Fibroblast of mammary gland (primary cell): ENCODE data around the gene NRP2.

Experiments
- DNase-seq: peaks from one replicate; pipeline ENCODE4 v3.0.0-alpha.2; 2010; ENCODE audit warnings: low read depth
- H3K4me3 ChIP-seq: 2 replicates; pipeline ENCODE4 v1.5.1; 2011; ENCODE audit warnings: low read depth, mild to moderate bottlenecking, low read length, moderate library complexity; ENCODE audit not compliant: control insufficient read depth
- TF ChIP-seq, protein P1 (sequence below): conservative IDR thresholded peaks from 2 replicates; pipeline ENCODE4 v1.5.1; 2011; ENCODE audit warnings: low read depth, low read length, inconsistent platforms; ENCODE audit not compliant: control insufficient read depth, insufficient read depth

Gene NRP2

DNA sequence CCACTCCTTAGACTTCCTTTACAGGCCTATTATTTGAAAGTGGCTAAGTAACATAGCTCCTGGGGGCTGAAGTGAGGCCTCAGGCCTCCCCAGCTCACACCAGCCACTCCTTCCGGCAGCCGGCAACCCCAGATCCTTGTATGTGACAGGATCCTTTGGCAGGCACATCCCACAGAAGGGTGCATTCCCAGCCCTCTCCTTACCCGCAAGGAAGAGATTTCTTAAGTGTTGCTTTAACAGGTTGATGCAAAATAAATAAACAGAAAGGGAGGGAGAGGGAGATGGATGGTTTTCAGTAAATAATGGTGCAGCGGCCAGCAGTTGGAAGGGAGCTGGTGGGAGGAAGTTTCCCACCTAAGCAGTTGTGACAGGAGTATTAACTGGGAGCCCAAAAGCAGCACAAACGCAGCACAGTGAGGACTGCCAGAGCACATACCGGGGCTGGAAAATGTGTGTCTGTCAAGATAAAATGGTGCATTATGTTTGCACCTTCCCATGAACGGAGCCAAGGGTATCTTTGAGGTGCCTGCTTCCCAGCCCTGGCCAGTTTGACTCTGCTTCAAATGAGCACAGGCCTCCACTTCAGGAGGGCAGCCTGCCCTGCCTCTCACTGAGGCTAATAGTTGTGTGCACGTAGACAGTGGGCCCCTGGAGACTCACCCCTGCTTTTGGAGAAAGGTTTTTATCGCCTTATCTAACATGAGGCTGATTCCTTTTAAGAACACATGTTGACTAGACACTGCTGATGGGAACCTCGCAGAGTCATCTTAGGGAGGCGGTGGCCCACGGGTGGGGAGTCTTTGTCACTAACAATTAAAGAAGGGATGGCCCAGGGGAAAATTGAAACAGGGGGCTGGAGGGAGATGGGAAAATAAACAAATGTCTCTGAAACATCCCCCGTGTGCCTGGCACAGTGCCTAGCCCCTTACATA, 32.8 kb downstream of the NRP2 start:
- H3K4me3 ChIP-seq = no peak overlapping the region
- TF ChIP-seq, protein P1, sequence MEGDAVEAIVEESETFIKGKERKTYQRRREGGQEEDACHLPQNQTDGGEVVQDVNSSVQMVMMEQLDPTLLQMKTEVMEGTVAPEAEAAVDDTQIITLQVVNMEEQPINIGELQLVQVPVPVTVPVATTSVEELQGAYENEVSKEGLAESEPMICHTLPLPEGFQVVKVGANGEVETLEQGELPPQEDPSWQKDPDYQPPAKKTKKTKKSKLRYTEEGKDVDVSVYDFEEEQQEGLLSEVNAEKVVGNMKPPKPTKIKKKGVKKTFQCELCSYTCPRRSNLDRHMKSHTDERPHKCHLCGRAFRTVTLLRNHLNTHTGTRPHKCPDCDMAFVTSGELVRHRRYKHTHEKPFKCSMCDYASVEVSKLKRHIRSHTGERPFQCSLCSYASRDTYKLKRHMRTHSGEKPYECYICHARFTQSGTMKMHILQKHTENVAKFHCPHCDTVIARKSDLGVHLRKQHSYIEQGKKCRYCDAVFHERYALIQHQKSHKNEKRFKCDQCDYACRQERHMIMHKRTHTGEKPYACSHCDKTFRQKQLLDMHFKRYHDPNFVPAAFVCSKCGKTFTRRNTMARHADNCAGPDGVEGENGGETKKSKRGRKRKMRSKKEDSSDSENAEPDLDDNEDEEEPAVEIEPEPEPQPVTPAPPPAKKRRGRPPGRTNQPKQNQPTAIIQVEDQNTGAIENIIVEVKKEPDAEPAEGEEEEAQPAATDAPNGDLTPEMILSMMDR = no peak
- DNase-seq = no peak

DNA sequence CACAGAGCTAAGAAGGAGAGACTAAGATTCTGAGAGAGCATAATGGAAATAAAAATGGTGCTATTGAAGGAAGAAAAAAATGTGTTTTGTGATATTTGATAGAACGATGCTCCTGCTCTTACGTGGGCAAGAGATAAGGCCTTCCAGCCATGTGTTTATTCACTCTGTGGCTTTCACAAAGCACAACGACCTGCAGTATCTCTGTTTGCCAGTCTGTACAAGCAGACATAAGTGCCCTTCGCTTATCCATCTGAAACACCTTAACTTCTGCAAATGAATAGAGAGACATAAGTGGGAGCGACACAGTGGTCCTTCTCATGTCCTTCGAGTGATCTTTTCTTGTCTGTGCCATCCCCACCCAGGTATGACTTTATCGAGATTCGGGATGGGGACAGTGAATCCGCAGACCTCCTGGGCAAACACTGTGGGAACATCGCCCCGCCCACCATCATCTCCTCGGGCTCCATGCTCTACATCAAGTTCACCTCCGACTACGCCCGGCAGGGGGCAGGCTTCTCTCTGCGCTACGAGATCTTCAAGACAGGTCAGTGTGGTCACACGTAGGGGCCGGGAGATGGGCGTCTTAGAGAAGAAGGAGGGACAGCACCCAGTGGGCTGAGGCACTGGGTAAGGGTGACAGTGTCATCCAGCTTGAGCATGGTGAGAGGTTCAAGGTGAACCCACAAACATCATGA, 33.7 kb downstream of the NRP2 start:
- TF ChIP-seq, protein P1 = no peak
- DNase-seq = no peak
- H3K4me3 ChIP-seq = no peak overlapping the region

DNA sequence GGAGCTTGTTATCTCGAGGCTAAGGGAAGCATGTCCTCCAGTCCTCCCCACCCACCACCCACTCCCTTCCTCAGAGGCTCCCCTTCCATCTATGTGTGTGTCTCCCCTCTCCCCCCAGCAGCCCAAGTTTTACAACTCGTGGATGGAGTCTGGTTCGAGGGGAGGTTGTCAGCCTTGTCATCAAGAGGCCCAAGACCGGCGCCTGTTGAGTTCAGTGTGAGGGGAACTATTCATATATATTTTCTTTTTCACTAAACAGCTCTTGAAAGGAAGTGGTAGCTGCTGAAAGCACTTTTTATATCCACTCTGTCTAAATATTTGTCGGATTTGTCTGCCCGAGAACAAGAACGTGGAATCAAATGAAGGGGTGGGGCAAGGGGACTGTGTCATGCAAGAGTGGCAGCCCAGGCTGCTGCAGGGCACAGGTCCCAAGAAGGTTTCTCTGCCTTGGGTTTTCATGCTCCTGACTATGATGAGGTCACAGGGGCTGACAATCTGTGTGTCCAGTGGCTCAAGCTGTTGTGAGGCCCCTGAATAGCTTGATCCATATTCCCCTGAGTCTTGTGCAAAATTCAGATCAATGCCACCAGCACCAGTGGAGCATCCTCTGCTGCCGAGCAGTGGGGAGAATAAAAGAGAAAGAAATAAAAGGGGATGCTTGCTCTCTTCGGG, 35.0 kb downstream of the NRP2 start:
- no peak overlapping the region for H3K4me3 ChIP-seq
- no peak for DNase-seq

GRCh38 chr2:205717999-205718398, 35.7 kb downstream of the NRP2 start:
- DNase-seq = peak; percentile 51
- TF ChIP-seq, protein P1 = no peak
- no peak overlapping the region for H3K4me3 ChIP-seq

More for the DNA sequence above, 35.0 kb downstream of the NRP2 start:
- TF ChIP-seq, protein P1 = no peak

DNA sequence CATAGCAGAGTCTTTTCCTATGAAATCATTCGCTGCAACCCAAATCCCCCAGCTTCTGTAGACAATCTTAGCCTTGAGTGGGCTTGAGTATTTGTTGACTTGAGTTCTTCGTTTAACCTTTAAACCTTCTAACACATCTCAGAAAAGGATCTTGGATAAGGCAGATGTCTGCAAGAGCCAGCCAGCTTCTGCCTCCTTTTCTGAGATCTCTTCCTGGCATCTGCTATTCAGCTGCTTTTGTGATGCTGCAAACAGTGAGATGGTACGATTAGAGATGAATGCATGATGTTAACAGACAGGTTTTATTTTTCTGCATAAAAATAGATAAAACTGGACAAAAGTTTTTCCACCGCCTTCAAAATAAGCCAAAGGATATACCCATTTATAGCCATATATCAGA, 37.5 kb downstream of the NRP2 start:
- TF ChIP-seq, protein P1 = no peak
- no peak for DNase-seq

GRCh38 chr2:205720451-205720902, 38.2 kb downstream of the NRP2 start:
- H3K4me3 ChIP-seq = no peak overlapping the region
- TF ChIP-seq, protein P1 = no peak
- DNase-seq = no peak

More for the DNA sequence above, 37.5 kb downstream of the NRP2 start:
- H3K4me3 ChIP-seq = no peak overlapping the region
